ENCODE data around the gene DMXL1. TPM values are rescaled to one million over a fixed set of nuclear protein-coding genes. Genes with fewer than 3 reads are reported as not detected.

DMXL1 gene
- total RNA-seq, 2 experiments from 2014 or later = 20.8 to 23.3 TPM

- ATAC-seq = no peak
- no peak for TF ChIP-seq CTCF (IDR thresholded peaks at IDR 0.05)
- H3K27ac Mint-ChIP-seq = peak overlapping the region; percentile 81
- H3K36me3 Mint-ChIP-seq (ENCODE audit: low read depth) = peaks cover 50% of the 10 kb centered on the region
- POLR2A ChIA-PET = interaction anchor here (1.3 kb wide), 1 partner anchor 52 kb away, joined by 3 read pairs; no protein-coding TSS in a partner anchor
- H3K4me1 Mint-ChIP-seq (ENCODE audit: low read depth) = peaks cover 99% of the 10 kb centered on the region
- DNase-seq = no peak
- no peaks in the 10 kb centered on the region for H3K27me3 Mint-ChIP-seq
- CTCF ChIA-PET = interaction anchor here (0.7 to 2.3 kb wide), 8 partner anchors 14 to 127 kb away, joined by 3 to 10 read pairs (median 3); no protein-coding TSS in a partner anchor
- intact Hi-C loops (cut with micrococcal nuclease) = no loop called here
- H3K9me3 Mint-ChIP-seq = no peaks in the 10 kb centered on the region
- H3K4me3 Mint-ChIP-seq = no peak overlapping the region
These were observed 213.1 kb downstream of the DMXL1 start for GRCh38 chr5:119284031-119284430.

DNA sequence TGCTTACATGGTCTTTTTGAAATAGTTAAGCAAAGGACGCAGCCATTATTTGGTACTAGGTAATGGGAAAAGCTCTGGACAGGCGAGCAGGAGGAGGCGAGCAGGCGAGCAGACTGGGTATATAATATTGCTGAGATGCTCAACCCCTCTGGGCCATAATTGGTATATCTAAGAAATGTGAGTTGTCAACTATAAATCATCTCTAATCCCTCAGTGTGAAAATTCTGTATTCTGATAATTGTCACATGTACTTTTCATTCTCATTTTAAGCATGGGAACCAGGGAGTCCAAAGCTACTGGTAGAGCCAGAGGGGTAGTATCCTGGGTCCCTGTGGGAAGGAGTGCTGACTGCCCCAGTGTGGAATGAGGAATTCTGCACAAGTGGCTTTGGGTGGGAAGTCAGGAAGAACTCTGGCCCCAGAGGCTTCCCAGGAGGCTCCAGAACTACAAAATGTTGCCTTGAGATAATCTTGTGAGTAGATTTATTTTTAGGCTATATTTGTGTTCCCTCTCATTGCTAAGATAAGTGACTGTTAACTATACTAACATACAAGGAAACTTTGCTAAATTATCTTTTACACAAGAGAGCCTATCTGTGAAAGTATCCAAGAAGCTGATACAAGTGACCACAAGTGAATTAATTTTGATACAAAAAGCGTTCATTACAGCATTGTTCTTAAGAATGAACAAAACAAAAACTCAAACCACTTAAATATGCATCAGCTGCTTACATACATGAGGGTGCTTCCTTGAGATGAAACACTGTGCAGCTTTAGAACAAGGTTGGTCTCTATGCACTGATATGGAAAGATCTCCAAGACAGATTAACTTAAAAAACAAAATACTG, 214.4 kb downstream of the DMXL1 start:
- no peak overlapping the region for H3K4me3 Mint-ChIP-seq
- ATAC-seq (no peak), DNase-seq (no peak)
- POLR2A ChIA-PET = interaction anchor here (0.8 to 0.9 kb wide), 3 partner anchors 15 to 20 kb away, joined by 3 read pairs; no protein-coding TSS in a partner anchor
- CTCF ChIA-PET = interaction anchor here (1.1 to 1.8 kb wide), 3 partner anchors 10 to 126 kb away, joined by 3 to 6 read pairs (median 4); no protein-coding TSS in a partner anchor
- intact Hi-C loops (cut with micrococcal nuclease) = loop anchor here (5.0 kb wide), 1 partner anchor 57 kb away; no protein-coding TSS in a partner anchor
- H3K27me3 Mint-ChIP-seq = no peaks in the 10 kb centered on the region
- peaks cover 47% of the 10 kb centered on the region for H3K36me3 Mint-ChIP-seq (ENCODE audit: low read depth)
- H3K4me1 Mint-ChIP-seq (ENCODE audit: low read depth) = peaks cover 99% of the 10 kb centered on the region
- no peak for TF ChIP-seq CTCF (IDR thresholded peaks at IDR 0.05)
- H3K9me3 Mint-ChIP-seq = no peaks in the 10 kb centered on the region
- H3K27ac Mint-ChIP-seq = peak overlapping the region; percentile 93

- H3K4me3 Mint-ChIP-seq = peak overlapping the region; percentile 60
- ATAC-seq (peak; percentile 29), DNase-seq (peak; percentile 31)
- peaks cover 46% of the 10 kb centered on the region for H3K36me3 Mint-ChIP-seq (ENCODE audit: low read depth)
- intact Hi-C loops (cut with micrococcal nuclease) = loop anchor here (5.0 kb wide), 1 partner anchor 56 kb away; no protein-coding TSS in a partner anchor
- H3K27ac Mint-ChIP-seq = peak overlapping the region; percentile 93
- POLR2A ChIA-PET = interaction anchor here (1.3 to 2.2 kb wide), 3 partner anchors 9 to 31 kb away, joined by 3 to 13 read pairs (median 6); no protein-coding TSS in a partner anchor
- peaks cover 97% of the 10 kb centered on the region for H3K4me1 Mint-ChIP-seq (ENCODE audit: low read depth)
- no peaks in the 10 kb centered on the region for H3K9me3 Mint-ChIP-seq
- no peaks in the 10 kb centered on the region for H3K27me3 Mint-ChIP-seq
- CTCF ChIA-PET = interaction anchor here (0.8 to 3.3 kb wide), 5 partner anchors 11 to 125 kb away, joined by 3 to 13 read pairs (median 6); no protein-coding TSS in a partner anchor
- TF ChIP-seq CTCF (IDR thresholded peaks at IDR 0.05) = no peak
These were observed 215.9 kb downstream of the DMXL1 start for GRCh38 chr5:119286511-119287488.

GRCh38 chr5:119287547-119288111, 216.7 kb downstream of the DMXL1 start:
- H3K4me1 Mint-ChIP-seq (ENCODE audit: low read depth) = peaks cover 97% of the 10 kb centered on the region
- intact Hi-C loops (cut with micrococcal nuclease) = loop anchor here (5.0 kb wide), 1 partner anchor 55 kb away; no protein-coding TSS in a partner anchor
- peaks cover 43% of the 10 kb centered on the region for H3K36me3 Mint-ChIP-seq (ENCODE audit: low read depth)
- no peaks in the 10 kb centered on the region for H3K27me3 Mint-ChIP-seq
- no peak for TF ChIP-seq CTCF (IDR thresholded peaks at IDR 0.05)
- ChIA-PET CTCF (interaction anchor here (1.0 to 3.4 kb wide), 7 partner anchors 13 to 125 kb away, joined by 3 to 19 read pairs (median 6); no protein-coding TSS in a partner anchor), POLR2A (interaction anchor here (1.0 to 2.2 kb wide), 4 partner anchors 9 to 30 kb away, joined by 3 to 13 read pairs (median 5); no protein-coding TSS in a partner anchor)
- DNase-seq (peak; percentile 63), ATAC-seq (peak; percentile 61)
- peak overlapping the region; percentile 60 for H3K4me3 Mint-ChIP-seq
- H3K27ac Mint-ChIP-seq = peak overlapping the region; percentile 93
- H3K9me3 Mint-ChIP-seq = no peaks in the 10 kb centered on the region
